HuH-7 (cell line): ENCODE results near the gene LBP.
"Not testable (repeated sequence)": the region's sequence is repeated elsewhere in the genome, so short reads cannot be mapped to it uniquely, and the experiment has no call there.

Experiments
- DNase-seq: peaks from one replicate; pipeline ENCODE4 v3.0.0; 2011; ENCODE audit warnings: low spot score

Gene LBP

GRCh38 chr20:38395751-38396395 is 49.6 kb downstream of the LBP start:
- DNase-seq = not testable (repeated sequence)

- DNase-seq = no peak
Measured at GRCh38 chr20:38402089-38402488, 55.8 kb downstream of the LBP start.

GRCh38 chr20:38402816-38403215 is 56.5 kb downstream of the LBP start:
- DNase-seq = no peak

GRCh38 chr20:38404016-38404415 is 57.7 kb downstream of the LBP start:
- no peak for DNase-seq

- DNase-seq = no peak
Measured at GRCh38 chr20:38405132-38405531, 58.9 kb downstream of the LBP start.

- DNase-seq = no peak
Measured at GRCh38 chr20:38406476-38406875, 60.2 kb downstream of the LBP start.

- no peak for DNase-seq
Measured at GRCh38 chr20:38407321-38407720, 61.0 kb downstream of the LBP start.

GRCh38 chr20:38407822-38408221 is 61.5 kb downstream of the LBP start:
- DNase-seq = not testable (repeated sequence)

GRCh38 chr20:38412877-38413577 is 66.7 kb downstream of the LBP start:
- DNase-seq = no peak

GRCh38 chr20:38414769-38415450 is 68.6 kb downstream of the LBP start:
- DNase-seq = no peak

GRCh38 chr20:38418509-38419204 is 72.4 kb downstream of the LBP start:
- DNase-seq = no peak

- no peak for DNase-seq
Measured at GRCh38 chr20:38420388-38421085, 74.3 kb downstream of the LBP start.

GRCh38 chr20:38421915-38422314 is 75.6 kb downstream of the LBP start:
- no peak for DNase-seq

GRCh38 chr20:38423541-38423940 is 77.3 kb downstream of the LBP start:
- DNase-seq = no peak

GRCh38 chr20:38424401-38424800 is 78.1 kb downstream of the LBP start:
- DNase-seq = no peak

GRCh38 chr20:38426006-38426897 is 80.0 kb downstream of the LBP start:
- DNase-seq = no peak
